Progenitor cell of endocrine pancreas (in vitro differentiated cells): ENCODE measurements around the gene DCAF17. TPM values are rescaled to one million over a fixed set of nuclear protein-coding genes. Genes with fewer than 3 reads are reported as not detected.
A peak's percentile ranks its signal among the peaks of the same experiment; 100 is the strongest.

ENCODE experiments used
- DNase-seq: peaks from one replicate; pipeline ENCODE4 v3.0.0; 2021; ENCODE audit warnings: low spot score; ENCODE audit not compliant: unreplicated experiment
- H3K27ac Mint-ChIP-seq: 2 replicates; pipeline ENCODE4 v1.8.0; 2021; ENCODE audit warnings: mild to moderate bottlenecking, moderate library complexity, mixed read lengths
- H3K27me3 Mint-ChIP-seq: 2 replicates; pipeline ENCODE4 v1.8.0; 2021; ENCODE audit warnings: mixed read lengths
- H3K36me3 Mint-ChIP-seq: 2 replicates; pipeline ENCODE4 v1.8.0; 2022; ENCODE audit warnings: mixed read lengths; ENCODE audit not compliant: insufficient read depth
- H3K4me1 Mint-ChIP-seq: 2 replicates; pipeline ENCODE4 v1.8.0; 2021; ENCODE audit warnings: low read depth, mixed read lengths
- H3K4me3 Mint-ChIP-seq: 2 replicates; pipeline ENCODE4 v1.8.0; 2021; ENCODE audit warnings: low read depth, mild to moderate bottlenecking, moderate library complexity, mixed read lengths
- H3K9me3 Mint-ChIP-seq: 2 replicates; pipeline ENCODE4 v1.8.0; 2021; ENCODE audit warnings: low read depth, mixed read lengths
- total RNA-seq: library from RNA; stranded (reverse); gene quantifications from 2 replicates; pipeline ENCODE4 v1.2.1, GENCODE V29; 2021
- TF ChIP-seq, protein P1 (sequence below): fragments of 200-600 bp; sonication (generic); IDR thresholded peaks from one replicate; pipeline ENCODE4 v1.5.0; 2021; ENCODE audit warnings: antibody characterized with exemption, mild to moderate bottlenecking; ENCODE audit not compliant: unreplicated experiment

Gene DCAF17
- total RNA-seq, 1 donor from 2014 or later, result 25.8 TPM

DNA sequence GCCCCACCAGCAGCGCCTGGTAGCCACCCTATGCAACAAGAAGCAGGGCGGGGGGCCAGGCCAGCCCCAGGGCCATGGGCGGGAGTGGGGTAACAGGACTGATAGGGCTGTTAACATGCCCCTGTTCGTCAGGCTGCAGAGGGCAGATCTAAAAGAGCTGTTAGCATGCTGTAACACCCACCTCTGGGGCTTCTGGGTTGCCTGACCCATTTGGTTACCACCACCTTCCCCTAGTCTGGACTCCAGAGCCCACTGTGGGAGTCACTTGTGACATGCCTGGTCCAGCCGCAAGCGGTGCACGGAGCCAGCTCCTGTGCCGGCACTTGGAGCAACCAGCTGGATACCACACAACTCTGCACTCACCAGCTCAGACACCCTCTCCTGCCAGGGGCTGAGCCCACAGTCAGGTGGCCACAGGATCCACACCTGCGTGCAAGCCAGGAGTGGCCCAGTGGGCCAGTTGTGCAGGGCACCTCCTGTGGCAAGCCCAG is 2.3 kb upstream of the DCAF17 start:
- Mint-ChIP-seq H3K27ac (peak overlapping the region; percentile 6), H3K36me3 (peaks cover 4% of the 10 kb centered on the region)

DNA sequence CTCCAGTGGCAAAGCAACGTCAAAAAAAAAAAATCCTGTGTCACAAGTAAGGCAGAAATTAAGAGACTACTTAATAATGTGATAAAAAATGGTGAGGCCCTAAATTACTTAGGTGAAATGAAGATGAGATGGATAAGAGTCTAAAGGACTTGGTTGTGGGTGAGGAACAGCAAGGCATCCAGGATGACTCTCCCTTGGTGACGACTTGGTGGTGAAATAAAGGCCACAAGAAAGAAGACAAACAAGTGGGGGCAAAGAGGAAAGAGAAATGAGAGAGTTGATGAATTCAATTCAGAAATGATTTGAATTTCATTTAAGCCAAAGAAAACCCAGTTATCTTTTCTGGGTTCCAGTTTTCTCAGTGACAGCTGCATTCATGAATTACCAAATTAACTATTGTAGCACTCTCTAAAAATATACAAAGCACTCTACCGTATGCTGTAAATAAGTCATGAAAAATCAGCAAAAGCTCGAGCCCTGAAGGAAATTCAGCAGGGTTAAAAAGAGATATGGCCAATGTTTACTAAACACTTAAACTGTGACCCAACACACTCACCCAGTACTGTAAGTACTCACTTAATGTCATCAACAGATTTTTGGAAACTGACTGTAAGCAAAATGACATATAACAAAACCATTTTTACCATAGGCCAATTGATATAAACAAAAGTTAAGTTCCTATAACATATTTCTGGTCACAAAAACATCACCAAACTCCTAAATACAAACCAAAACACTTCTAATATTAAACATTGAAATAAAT is 1.6 kb upstream of the DCAF17 start:
- DNase-seq, result no peak
- Mint-ChIP-seq H3K9me3 (no peaks in the 10 kb centered on the region), H3K4me3 (peak overlapping the region; percentile 79), H3K27ac (peak overlapping the region; percentile 94), H3K27me3 (no peaks in the 10 kb centered on the region), H3K4me1 (peaks cover 18% of the 10 kb centered on the region), H3K36me3 (peaks cover 5% of the 10 kb centered on the region)
- TF ChIP-seq, protein P1, sequence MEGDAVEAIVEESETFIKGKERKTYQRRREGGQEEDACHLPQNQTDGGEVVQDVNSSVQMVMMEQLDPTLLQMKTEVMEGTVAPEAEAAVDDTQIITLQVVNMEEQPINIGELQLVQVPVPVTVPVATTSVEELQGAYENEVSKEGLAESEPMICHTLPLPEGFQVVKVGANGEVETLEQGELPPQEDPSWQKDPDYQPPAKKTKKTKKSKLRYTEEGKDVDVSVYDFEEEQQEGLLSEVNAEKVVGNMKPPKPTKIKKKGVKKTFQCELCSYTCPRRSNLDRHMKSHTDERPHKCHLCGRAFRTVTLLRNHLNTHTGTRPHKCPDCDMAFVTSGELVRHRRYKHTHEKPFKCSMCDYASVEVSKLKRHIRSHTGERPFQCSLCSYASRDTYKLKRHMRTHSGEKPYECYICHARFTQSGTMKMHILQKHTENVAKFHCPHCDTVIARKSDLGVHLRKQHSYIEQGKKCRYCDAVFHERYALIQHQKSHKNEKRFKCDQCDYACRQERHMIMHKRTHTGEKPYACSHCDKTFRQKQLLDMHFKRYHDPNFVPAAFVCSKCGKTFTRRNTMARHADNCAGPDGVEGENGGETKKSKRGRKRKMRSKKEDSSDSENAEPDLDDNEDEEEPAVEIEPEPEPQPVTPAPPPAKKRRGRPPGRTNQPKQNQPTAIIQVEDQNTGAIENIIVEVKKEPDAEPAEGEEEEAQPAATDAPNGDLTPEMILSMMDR, result no peak

More for the DNA sequence above, 2.3 kb upstream of the DCAF17 start:
- Mint-ChIP-seq H3K27me3 (no peaks in the 10 kb centered on the region), H3K4me3 (no peak overlapping the region), H3K9me3 (no peaks in the 10 kb centered on the region), H3K4me1 (peaks cover 18% of the 10 kb centered on the region)
- no peak for DNase-seq
- TF ChIP-seq, protein P1, result no peak

DNA sequence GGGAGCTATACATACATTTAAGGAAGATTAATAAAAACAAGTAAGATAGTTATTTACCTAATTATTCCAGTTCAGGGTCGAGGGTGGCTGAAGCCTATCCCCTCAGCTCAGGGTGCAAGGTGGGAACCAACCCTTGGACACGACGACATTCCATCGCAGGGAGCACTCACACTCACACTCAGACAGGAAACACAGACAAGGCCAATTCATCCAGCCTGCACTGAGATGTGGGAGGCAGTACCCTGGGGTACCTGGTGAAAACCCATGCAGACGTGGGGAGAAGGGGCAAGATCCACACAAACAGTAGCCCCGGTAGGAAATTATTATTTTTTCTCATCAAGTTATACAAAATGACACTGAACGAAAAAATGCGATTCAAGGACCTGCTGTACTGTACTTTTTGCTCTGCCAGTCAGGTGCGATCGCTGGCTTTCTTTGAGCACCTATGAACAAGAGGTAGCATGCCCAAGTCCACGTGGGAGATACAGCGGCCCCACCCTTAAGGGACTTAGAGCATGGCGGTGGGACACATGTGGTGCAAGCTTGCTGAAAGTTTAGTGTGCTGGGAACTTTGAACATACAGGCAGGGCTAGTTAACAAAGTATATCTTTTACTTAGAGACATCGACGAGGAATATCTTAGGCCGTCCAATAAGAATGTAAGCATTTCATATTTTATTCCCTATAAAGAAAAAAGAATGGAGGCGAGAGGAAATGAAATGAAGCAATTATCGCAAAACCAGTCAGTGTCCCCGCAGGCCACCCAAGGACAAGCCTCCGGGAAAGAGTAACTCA is 860 bp upstream of the DCAF17 start:
- H3K9me3 Mint-ChIP-seq, result no peaks in the 10 kb centered on the region
- DNase-seq, result no peak
- TF ChIP-seq, protein P1, result no peak
- H3K36me3 Mint-ChIP-seq, result peaks cover 10% of the 10 kb centered on the region
- H3K27ac Mint-ChIP-seq, result peak overlapping the region; percentile 94
- peak overlapping the region; percentile 79 for H3K4me3 Mint-ChIP-seq
- H3K27me3 Mint-ChIP-seq, result no peaks in the 10 kb centered on the region
- peaks cover 18% of the 10 kb centered on the region for H3K4me1 Mint-ChIP-seq

DNA sequence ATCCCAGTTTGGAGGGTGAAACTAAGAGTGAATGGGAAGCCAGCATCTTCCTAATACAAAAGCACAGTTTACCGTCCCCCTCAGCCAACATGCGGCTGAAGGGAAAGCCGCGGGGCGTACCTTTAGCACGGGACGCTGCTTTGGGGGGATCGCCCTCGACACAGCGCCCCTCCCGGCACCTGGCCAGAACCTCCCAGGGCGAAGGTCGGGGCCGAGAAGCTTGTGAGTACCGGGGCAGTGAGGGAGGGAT is 338 bp upstream of the DCAF17 start, which contains the start of gene METTL8:
Gene METTL8, minus strand, starts transcription at position 228 of the 250 bp plus-strand sequence. CDS start 41,805 bp downstream, outside the sequence.
- TF ChIP-seq, protein P1, result peak; percentile 64
- Mint-ChIP-seq H3K4me3 (peak within 1 kb of the TSS; percentile 79), H3K36me3 (peaks cover 13% of the 10 kb centered on the region), H3K27me3 (no peaks in the 10 kb centered on the region), H3K9me3 (no peaks in the 10 kb centered on the region), H3K27ac (peak within 1 kb of the TSS; percentile 95), H3K4me1 (peaks cover 16% of the 10 kb centered on the region)
- peak; percentile 88 for DNase-seq

DNA sequence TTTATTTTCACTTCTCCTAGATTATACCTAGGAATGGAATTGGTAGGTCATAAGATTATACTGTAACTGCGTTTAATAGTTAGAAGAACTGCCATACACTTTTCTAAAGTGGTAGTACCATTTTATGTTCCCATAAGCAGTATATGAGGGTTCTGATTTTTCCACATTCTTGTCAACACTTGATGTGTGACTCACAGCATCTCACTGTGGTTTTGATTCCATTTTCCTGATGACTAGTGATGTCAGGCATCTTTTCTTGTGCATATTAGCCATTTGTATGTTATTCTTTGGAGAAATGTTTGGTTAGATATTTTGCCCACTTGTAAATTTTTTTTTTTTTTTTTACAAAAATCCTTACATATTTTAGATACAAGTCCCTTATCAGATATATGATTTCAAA is 2.3 kb downstream of the DCAF17 start:
- Mint-ChIP-seq H3K27ac (no peak overlapping the region), H3K27me3 (no peaks in the 10 kb centered on the region)
- TF ChIP-seq, protein P1, result no peak

More for the DNA sequence above, 2.3 kb downstream of the DCAF17 start:
- H3K9me3 Mint-ChIP-seq, result no peaks in the 10 kb centered on the region
- H3K4me3 Mint-ChIP-seq, result no peak overlapping the region
- no peak for DNase-seq
- peaks cover 16% of the 10 kb centered on the region for H3K4me1 Mint-ChIP-seq
- peaks cover 15% of the 10 kb centered on the region for H3K36me3 Mint-ChIP-seq
